PC-3 (cell line): ENCODE measurements around the gene CRB2.

ENCODE experiments used
- EZH2 ChIP-seq: fragments of 300-600 bp; sonication (generic); IDR thresholded peaks from one replicate; pipeline ENCODE4 v1.6.1; 2017; ENCODE audit warnings: antibody characterized with exemption, mild to moderate bottlenecking, low read length; ENCODE audit not compliant: unreplicated experiment
- EZH2phosphoT487 ChIP-seq: fragments of 300-600 bp; sonication (generic); IDR thresholded peaks from 2 replicates; pipeline ENCODE4 v1.6.1; 2018; ENCODE audit warnings: mild to moderate bottlenecking, antibody characterized with exemption, low read length, borderline replicate concordance
- TF ChIP-seq, protein P1 (sequence below): fragments of 300-600 bp; sonication (generic); conservative IDR thresholded peaks from 2 replicates; pipeline ENCODE4 v1.5.1; 2017; ENCODE audit warnings: antibody characterized with exemption, low read depth, mild to moderate bottlenecking, low read length

DNA sequence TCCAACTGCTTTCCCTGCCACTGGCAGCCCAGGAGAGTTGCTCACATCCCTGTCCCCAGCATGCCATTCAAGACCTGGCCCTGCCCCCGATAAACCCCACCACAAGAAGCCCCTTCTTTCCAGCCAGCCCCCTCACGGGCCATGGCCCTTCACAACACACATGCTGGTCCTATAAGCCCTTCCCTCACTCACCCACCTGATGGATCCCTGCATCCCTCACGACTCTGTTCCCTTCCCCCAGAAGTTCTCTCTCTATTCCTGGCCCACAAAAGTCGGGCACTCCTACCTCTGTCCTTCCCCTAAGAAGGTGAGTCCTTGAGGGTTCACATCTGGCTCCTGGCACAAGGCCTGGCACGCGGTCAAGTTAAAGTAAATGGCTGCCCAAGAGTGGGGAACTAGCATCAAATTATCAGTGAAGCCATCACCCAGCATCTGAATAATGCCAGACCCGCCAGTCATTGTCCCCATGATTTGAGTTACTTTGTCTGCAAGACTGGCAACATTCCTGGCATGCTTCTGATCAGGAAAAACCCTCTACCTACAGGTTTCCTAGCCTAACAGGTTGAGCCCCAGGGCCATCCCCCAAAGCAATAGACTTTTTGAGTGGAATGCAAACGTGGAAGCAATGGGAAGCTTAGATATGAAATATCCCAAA, 65.9 kb downstream of the CRB2 start:
- TF ChIP-seq, protein P1, sequence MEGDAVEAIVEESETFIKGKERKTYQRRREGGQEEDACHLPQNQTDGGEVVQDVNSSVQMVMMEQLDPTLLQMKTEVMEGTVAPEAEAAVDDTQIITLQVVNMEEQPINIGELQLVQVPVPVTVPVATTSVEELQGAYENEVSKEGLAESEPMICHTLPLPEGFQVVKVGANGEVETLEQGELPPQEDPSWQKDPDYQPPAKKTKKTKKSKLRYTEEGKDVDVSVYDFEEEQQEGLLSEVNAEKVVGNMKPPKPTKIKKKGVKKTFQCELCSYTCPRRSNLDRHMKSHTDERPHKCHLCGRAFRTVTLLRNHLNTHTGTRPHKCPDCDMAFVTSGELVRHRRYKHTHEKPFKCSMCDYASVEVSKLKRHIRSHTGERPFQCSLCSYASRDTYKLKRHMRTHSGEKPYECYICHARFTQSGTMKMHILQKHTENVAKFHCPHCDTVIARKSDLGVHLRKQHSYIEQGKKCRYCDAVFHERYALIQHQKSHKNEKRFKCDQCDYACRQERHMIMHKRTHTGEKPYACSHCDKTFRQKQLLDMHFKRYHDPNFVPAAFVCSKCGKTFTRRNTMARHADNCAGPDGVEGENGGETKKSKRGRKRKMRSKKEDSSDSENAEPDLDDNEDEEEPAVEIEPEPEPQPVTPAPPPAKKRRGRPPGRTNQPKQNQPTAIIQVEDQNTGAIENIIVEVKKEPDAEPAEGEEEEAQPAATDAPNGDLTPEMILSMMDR, result no peak
- no peak for TF ChIP-seq EZH2
- no peak for TF ChIP-seq EZH2phosphoT487
